GM12875 (cell line): Measurements from ENCODE around the gene TAF3.

ENCODE experiments used
- H3K4me3 ChIP-seq: one replicate; pipeline ENCODE4 v1.5.1; 2011; ENCODE audit warnings: low read depth, low read length, control low read depth
- CTCF ChIP-seq: IDR thresholded peaks from 2 replicates; pipeline ENCODE4 v1.5.1; 2011; ENCODE audit warnings: low read depth, mild to moderate bottlenecking, control low read depth, inconsistent platforms, low read length, moderate library complexity, borderline replicate concordance; ENCODE audit not compliant: insufficient read depth

Gene TAF3

GRCh38 chr10:8063128-8063908, 245.0 kb downstream of the TAF3 start:
- no peak overlapping the region for H3K4me3 ChIP-seq
- no peak for TF ChIP-seq CTCF

- TF ChIP-seq CTCF: no peak
- H3K4me3 ChIP-seq: no peak overlapping the region
These were observed 245.6 kb downstream of the TAF3 start for GRCh38 chr10:8063935-8064334.

GRCh38 chr10:8064436-8064835, 246.1 kb downstream of the TAF3 start:
- H3K4me3 ChIP-seq: no peak overlapping the region
- TF ChIP-seq CTCF: no peak

- no peak for TF ChIP-seq CTCF
- no peak overlapping the region for H3K4me3 ChIP-seq
These were observed 247.3 kb downstream of the TAF3 start for GRCh38 chr10:8065651-8066050.

GRCh38 chr10:8066124-8066523, 247.8 kb downstream of the TAF3 start:
- no peak for TF ChIP-seq CTCF
- H3K4me3 ChIP-seq: no peak overlapping the region
